HCEC 1CT (cell line): Measurements from ENCODE around the gene AMOTL1.

ENCODE experiments used
- DNase-seq: peaks from one replicate; pipeline ENCODE4 v3.0.0-alpha.2; 2017

Gene AMOTL1

GRCh38 chr11:94858012-94858705 is 90.0 kb downstream of the AMOTL1 start:
- no peak for DNase-seq

- no peak for DNase-seq
These were observed 92.2 kb downstream of the AMOTL1 start for GRCh38 chr11:94860333-94860732.

GRCh38 chr11:94861306-94861845 is 93.2 kb downstream of the AMOTL1 start:
- DNase-seq = no peak

GRCh38 chr11:94862926-94863880 is 95.0 kb downstream of the AMOTL1 start:
- DNase-seq = no peak

GRCh38 chr11:94864506-94865045 is 96.4 kb downstream of the AMOTL1 start:
- no peak for DNase-seq

GRCh38 chr11:94866231-94866822 is 98.2 kb downstream of the AMOTL1 start:
- DNase-seq = no peak

GRCh38 chr11:94866936-94867795 is 99.0 kb downstream of the AMOTL1 start:
- DNase-seq = no peak

- no peak for DNase-seq
These were observed 100.3 kb downstream of the AMOTL1 start for GRCh38 chr11:94868468-94868867.

- DNase-seq = no peak
These were observed 101.0 kb downstream of the AMOTL1 start for GRCh38 chr11:94869186-94869585.

- no peak for DNase-seq
These were observed 102.3 kb downstream of the AMOTL1 start for GRCh38 chr11:94870422-94870821.

GRCh38 chr11:94871491-94872185 is 103.5 kb downstream of the AMOTL1 start:
- no peak for DNase-seq

GRCh38 chr11:94873916-94874540 is 105.9 kb downstream of the AMOTL1 start:
- no peak for DNase-seq

GRCh38 chr11:94876222-94876621 is 108.1 kb downstream of the AMOTL1 start:
- DNase-seq = no peak

- peak; percentile 99 for DNase-seq
These were observed 108.7 kb downstream of the AMOTL1 start for GRCh38 chr11:94876645-94877442.

GRCh38 chr11:94877443-94878200 is 109.5 kb downstream of the AMOTL1 start:
- no peak for DNase-seq

GRCh38 chr11:94879006-94879405 is 110.8 kb downstream of the AMOTL1 start:
- DNase-seq = no peak

GRCh38 chr11:94880216-94880615 is 112.1 kb downstream of the AMOTL1 start:
- DNase-seq = no peak

GRCh38 chr11:94882931-94883330 is 114.8 kb downstream of the AMOTL1 start:
- no peak for DNase-seq

- DNase-seq = no peak
These were observed 115.7 kb downstream of the AMOTL1 start for GRCh38 chr11:94883878-94884277.
